Measurements from ENCODE around the gene ZFHX3.

GRCh38 chr16:72972878-72973571 is 74.9 kb downstream of the ZFHX3 start:
- no peak for TF ChIP-seq POLR2A (IDR thresholded peaks at IDR 0.05)
- TF ChIP-seq, protein P1, sequence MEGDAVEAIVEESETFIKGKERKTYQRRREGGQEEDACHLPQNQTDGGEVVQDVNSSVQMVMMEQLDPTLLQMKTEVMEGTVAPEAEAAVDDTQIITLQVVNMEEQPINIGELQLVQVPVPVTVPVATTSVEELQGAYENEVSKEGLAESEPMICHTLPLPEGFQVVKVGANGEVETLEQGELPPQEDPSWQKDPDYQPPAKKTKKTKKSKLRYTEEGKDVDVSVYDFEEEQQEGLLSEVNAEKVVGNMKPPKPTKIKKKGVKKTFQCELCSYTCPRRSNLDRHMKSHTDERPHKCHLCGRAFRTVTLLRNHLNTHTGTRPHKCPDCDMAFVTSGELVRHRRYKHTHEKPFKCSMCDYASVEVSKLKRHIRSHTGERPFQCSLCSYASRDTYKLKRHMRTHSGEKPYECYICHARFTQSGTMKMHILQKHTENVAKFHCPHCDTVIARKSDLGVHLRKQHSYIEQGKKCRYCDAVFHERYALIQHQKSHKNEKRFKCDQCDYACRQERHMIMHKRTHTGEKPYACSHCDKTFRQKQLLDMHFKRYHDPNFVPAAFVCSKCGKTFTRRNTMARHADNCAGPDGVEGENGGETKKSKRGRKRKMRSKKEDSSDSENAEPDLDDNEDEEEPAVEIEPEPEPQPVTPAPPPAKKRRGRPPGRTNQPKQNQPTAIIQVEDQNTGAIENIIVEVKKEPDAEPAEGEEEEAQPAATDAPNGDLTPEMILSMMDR (IDR thresholded peaks at IDR 0.05), result no peak

All from tibial nerve (tissue), 3 donors.